ENCODE results near the gene NT5DC3.

NT5DC3 gene

DNA sequence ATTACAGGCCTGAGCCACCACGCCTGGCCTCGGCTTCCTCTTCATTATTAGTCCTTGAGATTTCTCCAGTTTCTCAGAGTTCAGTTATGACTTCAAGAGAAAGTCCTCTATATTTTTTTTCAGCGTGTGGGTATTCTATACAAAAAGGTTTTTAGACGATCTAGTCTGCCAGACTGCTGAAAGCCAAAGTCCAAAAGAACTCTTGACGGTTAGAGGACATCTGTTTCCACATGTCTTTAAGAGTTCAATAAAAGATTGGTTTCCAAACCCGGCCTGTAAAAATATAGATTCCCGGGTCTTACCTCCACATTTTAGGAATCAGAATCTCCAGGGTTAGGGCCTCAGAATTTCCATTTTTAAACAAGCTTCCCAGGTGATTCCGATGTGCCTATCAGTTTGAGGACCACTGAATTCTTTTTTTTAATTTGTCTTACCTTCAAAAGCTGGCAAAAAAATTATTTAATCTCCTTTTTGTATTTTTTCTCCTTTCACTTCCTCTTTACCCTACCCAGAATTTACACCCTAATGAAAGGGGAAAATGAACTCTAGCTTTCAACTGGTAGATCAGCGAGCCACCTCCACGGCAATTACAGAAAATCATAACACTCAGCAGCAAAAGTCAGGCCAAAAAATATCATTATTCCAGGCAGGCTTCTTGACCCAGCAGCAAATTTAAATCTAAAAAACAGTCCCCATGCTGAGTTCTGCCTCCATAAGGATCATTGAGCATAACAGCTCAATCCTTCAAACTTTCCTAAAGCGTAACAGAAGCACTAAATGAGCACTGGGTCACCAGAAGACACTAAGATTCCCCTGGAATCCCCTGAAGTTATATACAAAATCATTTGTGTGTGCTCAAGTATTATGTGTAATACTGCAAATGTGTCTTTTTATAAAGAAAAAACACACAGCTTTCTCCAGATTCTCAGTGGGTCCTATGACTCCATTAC, 8.7 kb downstream of the NT5DC3 start:
- no peak for DNase-seq (ENCODE audit: extremely low read depth, low read depth)

DNA sequence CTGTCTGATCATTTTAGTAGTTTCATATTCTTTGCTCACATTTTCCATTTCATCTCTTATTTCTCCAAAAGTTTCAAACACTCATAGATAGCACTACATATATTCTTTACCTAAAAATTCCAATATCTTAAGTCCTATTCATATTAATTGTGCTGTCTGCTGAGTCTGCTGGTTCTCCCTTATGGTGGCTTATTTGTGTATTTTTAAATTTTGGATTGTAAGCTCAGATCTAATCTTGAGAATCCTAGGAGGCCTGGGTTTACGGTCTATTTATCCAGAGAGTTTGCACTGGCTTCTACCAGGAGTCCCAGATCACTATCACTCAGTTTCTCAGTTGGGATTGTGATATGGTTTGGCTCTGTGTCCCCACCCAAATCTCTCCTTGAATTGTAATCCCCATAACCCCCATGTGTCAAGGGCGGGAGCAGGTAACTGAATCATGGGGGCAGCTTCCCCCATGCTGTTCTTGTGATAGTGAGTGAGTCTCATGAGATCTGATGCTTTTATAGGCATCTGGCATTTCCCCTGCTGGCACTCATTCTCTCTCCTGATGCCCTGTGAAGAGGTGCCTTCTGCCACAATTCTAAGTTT, 10.2 kb downstream of the NT5DC3 start:
- TF ChIP-seq, protein P1, sequence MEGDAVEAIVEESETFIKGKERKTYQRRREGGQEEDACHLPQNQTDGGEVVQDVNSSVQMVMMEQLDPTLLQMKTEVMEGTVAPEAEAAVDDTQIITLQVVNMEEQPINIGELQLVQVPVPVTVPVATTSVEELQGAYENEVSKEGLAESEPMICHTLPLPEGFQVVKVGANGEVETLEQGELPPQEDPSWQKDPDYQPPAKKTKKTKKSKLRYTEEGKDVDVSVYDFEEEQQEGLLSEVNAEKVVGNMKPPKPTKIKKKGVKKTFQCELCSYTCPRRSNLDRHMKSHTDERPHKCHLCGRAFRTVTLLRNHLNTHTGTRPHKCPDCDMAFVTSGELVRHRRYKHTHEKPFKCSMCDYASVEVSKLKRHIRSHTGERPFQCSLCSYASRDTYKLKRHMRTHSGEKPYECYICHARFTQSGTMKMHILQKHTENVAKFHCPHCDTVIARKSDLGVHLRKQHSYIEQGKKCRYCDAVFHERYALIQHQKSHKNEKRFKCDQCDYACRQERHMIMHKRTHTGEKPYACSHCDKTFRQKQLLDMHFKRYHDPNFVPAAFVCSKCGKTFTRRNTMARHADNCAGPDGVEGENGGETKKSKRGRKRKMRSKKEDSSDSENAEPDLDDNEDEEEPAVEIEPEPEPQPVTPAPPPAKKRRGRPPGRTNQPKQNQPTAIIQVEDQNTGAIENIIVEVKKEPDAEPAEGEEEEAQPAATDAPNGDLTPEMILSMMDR (IDR thresholded peaks at IDR 0.05; ENCODE audit: low read depth, low read length), result no peak
- DNase-seq (ENCODE audit: extremely low read depth, low read depth), result no peak

More for the DNA sequence above, 8.7 kb downstream of the NT5DC3 start:
- TF ChIP-seq, protein P1 (IDR thresholded peaks at IDR 0.05; ENCODE audit: low read depth, low read length), result no peak

DNA sequence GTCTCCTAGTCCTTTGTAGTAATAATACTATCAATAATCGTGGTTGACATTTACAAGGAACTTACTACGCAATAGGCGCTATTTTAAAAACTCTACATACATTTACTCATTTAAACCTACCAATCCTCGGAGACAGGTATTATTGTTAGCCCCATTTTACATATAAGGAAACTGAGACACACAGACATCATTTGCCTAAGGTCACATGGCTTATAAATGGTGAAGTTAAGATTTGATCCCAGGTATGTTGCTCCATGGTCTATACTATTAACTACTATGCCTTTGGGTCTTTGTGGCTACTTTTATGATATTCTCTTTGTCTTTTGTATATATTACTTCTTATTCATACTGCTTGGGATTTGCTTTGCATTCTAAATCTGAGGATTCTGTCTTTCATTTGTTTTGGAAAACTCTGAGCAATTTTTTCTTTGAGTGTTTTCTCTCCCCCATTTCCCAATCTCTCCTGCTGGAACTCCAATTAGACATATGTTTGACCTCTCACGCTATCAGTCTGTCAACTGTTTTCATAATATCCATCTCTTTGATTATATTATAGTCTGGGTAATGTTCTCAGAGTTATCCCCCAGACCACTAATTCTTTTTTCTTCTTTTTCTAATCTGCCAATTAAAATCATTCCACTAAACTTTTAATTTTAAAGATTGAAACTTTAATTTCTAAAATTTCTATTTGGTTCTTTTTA, 10.9 kb downstream of the NT5DC3 start:
- TF ChIP-seq, protein P1 (IDR thresholded peaks at IDR 0.05; ENCODE audit: low read depth, low read length), result no peak
- no peak for DNase-seq (ENCODE audit: extremely low read depth, low read depth)

DNA sequence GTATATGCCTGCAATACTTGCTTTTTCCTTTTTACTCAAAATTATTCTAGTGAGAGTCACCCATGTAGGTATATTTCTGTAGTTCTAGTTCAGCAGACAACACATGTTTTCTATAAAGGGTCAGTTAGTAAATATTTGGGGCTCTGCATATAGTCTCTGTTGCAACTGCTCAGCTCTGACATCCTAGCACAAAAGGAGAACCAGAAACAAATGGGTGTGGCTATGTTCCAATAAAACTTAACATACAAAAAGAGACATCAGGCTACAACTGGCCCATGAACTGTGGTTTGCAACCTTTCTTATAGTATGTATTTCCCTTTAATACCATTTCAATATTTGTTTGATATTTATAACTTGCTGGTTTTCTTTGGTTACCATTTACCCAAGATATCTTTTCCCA, 11.9 kb downstream of the NT5DC3 start:
- DNase-seq (ENCODE audit: extremely low read depth, low read depth), result no peak
- TF ChIP-seq, protein P1 (IDR thresholded peaks at IDR 0.05; ENCODE audit: low read depth, low read length), result no peak

- DNase-seq (ENCODE audit: extremely low read depth, low read depth), result no peak
- TF ChIP-seq, protein P1 (IDR thresholded peaks at IDR 0.05; ENCODE audit: low read depth, low read length), result no peak
Observed at GRCh38 chr12:103827911-103828391, 13.1 kb downstream of the NT5DC3 start.

DNA sequence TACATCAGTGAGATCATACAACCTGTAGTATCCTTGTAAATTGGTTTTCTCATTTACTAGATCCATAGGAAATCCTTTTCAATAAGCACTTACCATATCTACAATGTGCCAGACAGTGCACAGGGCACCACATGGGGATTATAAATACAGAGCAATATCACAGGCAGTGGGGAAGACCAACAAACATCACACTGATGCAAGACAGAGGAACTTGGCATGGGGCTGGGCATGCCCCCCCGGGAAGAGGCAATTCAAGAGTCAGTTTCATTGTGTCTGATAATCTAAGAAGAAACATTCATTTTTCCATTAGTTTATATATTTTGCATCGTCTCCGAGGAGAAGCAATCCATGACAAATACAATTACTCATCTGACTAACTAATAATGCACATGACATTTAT, 16.2 kb downstream of the NT5DC3 start:
- TF ChIP-seq, protein P1 (IDR thresholded peaks at IDR 0.05; ENCODE audit: low read depth, low read length), result no peak
- no peak for DNase-seq (ENCODE audit: extremely low read depth, low read depth)
